DMS114 treated with DMSO at 0.1 percent for 48 hours (cell line): ENCODE data around the gene CISH.

Experiments
- DNase-seq: peaks from one replicate; lab custom pipeline; 2025; ENCODE audit not compliant: unreplicated experiment; lab: John Stamatoyannopoulos, UW

The CISH gene

DNA sequence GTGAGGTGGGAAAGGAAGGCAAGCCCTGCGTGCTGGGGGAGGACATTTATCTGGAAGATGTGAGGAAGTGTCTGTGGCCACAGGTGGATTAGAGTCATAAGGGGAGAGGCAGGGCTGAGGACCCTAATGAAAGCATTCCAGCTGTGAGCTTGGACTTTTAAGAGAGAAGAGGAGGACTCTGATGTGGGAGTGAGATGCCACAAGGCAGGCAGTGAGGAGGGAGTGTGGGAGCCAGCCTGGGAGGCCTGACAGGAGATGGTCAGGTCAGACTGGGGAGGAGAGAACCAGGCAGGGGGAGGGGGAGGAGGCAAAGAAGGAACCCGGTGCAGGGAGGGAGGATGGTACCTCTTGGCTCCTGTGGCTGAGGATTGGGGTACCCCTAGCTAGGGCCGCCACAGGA, 26.4 kb upstream of the CISH start:
- no peak for DNase-seq

DNA sequence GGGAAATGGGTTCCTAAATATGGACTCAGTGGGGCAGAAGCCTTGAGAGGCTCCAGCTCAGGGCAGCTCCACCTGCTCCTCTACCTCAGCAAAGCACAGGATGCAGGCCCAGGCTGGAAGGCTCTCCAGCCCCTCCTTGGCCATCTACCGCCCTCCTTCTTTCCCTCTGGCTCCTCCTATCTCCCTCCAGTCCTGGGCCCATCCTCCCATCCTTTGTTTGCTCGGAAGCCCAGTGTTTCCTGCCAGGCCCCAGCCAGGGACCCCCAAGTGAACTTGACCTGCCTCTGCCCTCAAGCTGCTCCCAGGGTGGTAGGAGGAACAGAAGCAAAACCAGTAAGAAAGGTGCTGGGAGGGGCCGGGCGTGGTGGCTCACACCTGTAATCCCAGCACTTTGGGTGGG, 25.4 kb upstream of the CISH start:
- no peak for DNase-seq

DNA sequence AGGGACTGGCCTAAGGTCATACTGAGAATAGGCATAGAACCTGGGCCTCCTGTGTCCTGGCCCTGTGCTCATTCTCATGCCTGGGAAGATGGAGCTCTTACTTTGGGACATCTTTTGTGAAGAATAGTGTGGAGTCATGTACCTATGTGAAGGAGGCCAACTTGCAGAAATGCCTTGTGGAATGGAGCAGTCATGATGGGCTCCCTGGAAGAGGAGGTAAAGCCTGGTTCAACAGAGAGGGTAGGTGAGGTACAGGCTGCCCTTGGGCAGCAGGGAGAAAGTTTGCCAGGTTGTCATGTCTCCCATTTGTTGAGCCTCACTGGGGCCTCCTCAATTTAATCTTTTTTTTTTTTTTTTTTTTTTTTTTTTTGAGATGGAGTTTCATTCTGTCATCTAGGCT, 23.5 kb upstream of the CISH start:
- no peak for DNase-seq

DNA sequence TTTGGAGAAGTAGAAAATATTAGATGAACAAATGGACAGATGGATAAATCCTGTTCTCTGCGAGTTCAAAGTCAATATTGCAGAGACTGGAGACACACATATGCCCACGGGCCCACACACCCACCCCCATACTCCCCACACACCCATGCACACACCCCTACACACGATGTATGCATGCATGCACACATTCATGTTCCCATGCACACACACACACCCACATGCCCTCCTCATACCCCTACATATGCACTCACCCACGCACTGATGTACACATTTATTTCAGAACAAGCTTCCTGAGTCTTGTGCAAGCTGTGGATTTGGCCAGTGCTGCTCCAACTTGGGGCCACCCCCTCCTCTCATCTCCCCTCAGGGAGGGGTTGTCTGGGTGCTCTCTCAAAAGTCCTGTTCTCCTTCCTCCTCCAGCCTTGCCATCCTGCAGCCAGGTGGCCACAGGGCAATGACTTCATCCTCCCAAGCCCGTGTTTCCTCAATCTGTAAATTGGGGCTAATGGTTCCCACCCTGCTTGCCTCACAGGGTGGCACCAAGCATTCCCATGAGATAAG, 21.7 kb upstream of the CISH start:
- DNase-seq = no peak

DNA sequence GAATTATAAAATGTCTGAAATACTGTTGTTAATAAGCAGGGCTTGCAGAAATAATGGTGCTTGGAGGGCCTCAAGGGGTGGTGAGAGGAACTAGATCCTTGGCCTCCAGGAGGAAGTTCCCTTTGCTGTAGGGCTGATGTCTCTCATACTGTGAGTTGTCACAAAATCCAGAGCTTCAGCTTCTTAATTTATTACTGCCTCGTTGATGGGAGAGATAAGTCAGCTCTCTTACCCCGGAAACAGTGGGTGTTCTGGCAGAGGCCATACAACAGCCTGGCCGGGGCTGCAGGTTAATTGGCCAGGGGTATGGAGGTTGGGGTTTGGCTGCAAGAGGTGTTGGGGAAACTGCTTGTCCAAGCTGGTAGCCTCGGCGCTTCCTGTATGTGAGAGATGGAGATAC, 20.9 kb upstream of the CISH start:
- no peak for DNase-seq

DNA sequence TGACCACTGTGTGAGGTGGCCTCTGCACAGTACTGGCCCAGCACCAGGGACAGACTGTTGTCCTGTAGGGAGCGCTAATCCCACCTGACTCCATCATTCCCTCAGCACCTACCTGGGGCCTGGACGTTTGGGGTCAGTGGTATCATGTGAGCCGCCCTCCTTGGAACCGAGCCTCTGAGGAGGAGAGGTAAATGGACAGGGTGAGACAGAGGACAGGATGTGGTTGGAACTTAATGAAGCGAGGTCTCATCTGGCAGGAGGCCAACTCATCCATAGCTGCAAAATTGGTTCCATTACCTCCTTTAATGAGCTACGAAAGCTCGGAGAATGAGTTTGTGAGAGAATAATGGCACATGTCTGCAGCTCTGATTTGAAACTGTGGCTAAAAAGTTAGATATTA, 19.3 kb upstream of the CISH start:
- DNase-seq = no peak

DNA sequence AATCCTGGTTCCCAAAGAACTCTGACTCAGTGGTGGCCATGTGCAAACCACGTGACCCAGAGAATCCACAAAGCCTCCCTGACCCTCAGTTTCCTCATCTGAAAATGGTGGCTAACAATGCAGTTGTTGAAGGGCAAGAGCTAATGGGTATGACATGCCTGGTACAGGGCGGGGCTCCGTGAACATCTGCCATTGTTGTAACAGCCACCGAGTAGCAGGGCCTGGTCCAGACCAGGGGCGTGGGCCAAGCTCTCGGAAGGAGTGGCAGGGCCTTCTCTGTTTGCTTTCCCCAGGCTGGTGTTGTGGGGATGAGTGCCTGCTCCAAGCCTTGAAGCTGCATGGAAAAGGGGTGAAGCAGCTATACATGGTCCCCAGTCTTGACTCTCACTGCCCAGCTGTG, 18.8 kb upstream of the CISH start:
- no peak for DNase-seq

DNA sequence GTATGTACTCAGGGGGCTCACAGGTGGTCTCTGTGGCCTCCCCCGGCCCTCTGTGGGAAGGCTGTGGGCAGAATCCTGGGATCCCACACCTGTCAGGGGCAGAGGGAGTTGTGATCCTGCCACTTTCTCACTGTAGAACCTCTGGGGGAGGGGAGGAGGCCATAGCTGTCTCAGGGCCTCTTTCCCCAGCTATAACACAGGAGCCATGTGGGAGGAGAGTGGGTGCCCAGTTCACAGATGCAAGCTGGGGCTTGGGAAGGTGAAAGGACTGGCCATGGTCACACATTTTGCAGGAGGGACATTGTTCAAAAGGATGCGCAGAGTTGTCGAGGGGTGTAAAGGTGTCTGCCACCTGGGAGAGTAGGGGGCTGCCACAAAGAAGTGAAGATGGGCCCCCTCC, 17.0 kb upstream of the CISH start:
- DNase-seq = no peak

DNA sequence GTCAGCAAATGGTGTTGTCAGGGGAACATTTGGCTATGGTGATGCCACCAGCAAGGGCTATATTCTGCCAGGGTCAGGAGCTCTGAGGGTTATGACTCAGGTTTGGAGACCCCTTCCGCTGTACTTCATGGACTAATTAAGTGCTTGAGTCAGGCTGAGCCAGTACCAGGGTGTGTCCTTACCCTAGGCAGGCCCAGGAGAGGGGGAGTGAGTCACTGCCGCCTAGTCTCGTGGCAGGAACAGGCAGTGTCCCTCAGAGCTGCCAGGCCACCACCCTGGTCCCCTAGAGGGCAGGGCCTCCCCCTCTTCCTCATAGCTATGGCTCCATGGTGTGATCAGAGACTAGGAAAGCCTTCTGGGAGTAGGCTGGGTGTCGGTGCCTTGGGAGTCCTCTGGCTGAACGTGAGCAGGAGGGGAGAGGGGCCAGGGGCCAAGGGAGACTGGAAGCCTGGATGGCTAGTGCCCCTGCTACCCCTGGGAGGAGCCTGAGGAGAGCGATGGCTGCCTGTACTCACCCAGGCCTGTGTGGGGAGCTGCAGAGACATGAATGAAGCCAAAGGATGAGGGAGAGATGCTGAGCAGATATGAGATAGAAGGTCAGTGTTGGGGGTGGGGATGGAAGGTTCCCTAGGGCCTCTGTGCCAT, 16.0 kb upstream of the CISH start:
- DNase-seq = no peak

DNA sequence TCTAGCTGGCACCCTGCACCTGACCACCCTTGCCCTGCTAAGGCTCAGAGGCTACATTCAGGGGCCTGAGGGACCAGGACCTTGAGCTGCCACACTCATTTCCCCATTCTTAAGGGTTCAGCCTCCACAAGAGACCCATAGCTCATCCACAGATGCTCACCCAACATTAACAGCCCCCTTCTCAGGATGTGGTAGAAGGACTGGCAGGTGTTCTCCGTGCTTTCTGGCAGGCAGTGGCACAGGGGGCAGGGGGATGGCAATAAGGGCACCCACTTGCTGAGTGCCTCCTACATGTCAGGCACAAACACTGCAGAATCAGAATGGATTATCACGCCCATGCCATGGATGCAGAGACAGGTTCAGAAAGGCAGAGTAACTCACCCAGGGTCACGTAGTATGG, 14.8 kb upstream of the CISH start:
- DNase-seq = no peak

DNA sequence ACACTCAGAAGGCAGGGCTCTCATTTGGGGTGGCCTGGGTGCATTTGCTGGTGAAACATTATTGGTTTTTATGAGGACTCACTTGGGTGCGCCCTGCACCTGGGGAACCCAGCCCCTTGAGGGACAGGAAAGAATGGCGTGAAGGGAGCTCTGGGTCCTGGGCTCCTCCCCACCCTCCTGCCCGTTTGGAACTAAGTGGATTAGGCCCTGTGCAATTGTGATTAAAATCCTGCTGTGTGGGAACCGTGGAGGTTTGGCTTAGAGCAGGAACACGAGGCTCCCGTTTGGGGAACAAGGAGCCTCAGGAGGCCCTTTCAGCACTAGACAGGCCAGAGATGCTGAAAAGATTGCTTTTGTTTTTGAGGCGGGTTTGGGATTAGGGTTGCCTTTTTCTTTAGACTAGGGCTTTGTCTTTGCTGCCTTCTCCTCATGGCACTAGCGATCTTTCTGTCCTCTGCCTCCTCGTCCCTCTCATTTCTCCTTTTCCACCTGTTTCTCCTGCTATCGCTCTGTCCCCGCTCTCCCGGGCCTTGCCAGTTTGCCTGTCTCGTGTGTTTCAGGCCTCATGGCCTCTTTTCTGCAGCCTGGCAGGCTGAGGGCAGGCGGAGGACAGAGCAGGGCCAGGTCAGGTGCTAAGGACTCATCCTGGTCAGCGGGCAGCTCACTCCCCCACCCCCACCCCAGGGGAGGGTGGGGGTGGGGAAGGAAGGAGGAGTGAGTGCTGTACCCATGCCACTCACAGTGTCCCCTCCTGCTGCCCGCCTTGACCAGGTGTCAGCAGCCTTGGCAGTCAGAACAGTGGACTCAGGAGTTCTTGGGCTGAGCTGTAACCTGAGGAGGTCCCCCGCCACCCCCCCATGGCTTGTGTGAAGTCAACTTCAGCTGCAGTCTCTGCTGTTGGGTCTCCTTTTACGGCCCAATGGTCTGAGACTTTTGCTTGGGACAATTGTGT, 13.9 kb upstream of the CISH start:
- DNase-seq = no peak

DNA sequence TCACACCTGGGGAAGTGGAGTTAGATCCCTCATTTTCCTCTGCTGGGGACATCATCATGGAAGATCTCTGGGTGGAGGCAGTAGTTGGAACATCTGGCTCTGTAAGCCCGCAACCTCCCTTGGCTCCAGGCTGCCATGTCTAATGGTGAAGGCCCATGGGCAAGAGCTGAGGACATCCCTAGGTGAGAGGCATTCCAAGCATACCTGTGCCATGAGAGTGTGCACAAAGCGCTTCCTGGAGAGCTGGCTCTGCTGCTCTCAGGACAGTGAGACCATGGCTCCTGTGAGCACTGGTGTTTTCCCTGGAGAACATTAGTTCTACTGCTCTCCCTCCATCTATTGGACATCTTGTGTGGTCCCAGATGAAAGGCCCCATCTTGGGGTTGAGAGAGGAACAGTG, 13.1 kb upstream of the CISH start:
- no peak for DNase-seq

DNA sequence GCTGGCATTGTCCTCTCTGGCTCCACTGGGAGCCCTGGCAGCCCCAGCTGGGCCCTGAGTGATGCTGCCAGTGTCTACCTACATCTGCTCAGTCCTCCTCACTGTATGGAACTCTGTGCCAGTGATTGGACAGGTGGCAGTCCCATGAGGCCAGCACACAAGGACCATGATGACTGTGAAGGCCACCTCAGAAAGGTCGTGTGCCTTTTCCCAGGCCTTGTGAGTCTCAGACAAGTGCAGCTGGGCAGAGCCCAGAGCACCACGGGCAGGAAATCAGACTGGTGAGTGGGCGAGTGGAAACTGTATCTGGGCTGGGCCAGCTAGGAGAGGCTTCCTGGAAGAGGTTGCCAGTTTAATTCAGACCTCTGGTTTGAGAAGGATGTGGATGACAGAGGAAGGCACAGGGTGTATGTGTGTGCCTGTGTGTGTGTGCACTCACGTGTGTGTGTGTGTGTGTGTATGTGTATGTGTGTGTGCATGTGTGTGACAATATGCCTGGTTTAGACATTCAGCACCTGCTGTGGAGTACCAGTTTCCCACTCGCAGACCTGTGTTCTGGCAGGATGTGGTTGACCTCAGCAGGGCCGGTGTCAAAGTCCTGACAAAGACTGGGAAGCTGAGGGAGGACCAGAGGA, 12.4 kb upstream of the CISH start:
- no peak for DNase-seq

DNA sequence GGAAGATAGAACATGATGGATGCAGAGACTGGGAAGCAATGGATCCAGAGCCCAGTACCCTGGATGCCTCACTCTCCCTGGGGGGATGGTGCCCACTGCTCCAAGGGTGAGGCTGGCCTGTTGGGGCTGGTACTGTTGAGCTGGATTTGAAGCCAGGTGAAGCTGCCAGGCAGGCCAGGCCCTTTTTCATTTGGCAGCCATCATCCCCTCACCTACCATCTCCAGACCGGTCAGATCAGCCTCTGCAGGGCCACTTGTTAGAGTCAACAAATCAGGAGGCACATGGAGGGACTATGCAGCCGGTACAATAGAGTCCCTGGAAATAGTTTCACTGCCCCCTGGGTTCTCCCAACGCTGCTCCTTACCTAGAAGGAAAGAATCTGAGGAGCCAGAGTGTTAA, 11.3 kb upstream of the CISH start:
- DNase-seq = no peak

DNA sequence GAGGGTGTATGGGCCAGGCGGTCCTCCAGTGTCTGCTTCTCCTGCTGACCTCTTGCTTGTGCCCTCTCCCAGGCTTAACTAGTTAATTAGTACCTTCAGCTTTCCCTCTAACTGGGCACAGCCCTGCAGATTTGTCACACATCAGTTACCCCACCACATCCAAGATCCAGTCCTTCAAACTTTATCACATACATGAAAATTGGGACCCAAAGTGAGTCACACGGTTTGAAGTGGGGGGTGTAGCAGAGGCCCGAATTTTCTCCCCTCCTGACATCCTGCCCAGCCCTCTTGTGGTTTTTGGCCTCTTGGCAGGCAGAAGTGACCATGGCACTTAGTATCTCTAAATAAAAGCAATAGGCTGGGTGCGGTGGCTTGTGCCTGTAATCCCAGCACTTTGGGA, 9.2 kb upstream of the CISH start:
- no peak for DNase-seq

DNA sequence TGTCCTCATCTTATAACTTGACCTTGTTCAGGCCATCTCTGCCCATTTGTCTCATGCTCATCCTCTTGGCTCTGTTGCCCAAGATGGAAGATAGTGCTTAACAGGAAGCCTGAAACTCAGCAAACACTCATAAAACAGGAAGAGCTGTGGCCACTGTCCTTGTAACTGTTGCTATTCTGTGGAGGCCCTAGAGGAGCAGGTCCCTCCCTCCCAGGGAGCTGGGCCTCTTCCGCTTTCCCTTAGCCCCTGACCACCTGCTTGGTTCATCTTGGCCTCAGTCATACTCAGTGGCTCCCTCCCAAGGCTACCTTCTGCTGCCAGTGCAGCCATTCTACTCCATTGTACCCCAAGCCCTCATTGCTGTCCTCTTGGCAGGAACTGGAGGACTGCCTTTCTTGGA, 8.8 kb upstream of the CISH start:
- no peak for DNase-seq

DNA sequence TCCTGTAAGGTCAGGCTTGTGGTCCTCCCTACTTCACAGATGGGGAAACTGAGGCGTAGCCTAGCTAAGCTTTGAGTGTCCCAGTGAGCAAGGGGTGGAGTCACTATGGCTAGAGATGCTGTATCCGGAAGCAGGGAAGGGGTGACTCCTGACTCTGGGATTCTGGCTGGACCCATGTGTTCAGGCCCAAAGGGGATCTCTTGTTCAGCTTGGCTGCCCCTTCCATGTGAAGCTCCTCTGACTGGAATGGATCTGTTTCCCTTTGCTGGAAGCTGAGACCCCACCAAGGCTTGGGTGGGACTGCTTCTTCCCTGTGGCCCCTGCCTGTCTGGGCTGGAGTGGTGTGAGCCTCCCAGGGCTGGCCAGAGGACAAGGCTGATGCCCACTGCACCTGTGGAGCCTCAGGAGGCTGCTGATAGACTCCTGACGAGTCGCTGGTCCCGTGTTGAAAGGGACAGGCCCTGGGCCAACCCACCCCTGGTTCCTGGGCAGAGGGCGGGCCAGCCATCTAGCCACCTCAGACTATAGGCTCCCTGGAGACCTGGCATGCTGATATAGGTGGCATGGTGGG, 6.4 kb upstream of the CISH start:
- no peak for DNase-seq

DNA sequence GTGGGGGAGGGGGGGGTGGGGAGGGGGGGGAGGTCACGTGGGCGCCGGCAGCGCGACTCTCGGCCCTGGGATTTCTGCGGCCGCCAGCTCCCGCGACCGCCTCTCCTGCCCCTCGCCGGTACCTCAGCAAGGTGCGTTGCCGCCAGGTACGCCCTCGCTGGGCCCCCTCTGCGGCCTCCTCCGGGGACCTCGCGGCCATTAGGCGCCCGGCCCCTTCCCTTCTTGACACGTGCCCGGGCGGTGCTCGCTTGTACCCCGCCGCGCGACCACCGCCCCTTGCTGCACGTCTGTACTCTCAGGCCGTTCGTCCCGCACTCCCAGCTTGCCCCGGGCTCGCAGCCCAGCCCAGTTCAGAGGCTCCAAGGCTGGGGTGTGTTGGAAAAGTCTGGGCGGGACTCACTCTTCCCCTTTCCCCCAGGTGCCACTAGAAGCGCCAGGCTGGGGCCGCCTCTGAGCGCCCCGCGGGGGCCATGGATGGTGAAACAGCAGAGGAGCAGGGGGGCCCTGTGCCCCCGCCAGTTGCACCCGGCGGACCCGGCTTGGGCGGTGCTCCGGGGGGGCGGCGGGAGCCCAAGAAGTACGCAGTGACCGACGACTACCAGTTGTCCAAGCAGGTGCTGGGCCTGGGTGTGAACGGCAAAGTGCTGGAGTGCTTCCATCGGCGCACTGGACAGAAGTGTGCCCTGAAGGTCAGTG, 5.7 kb upstream of the CISH start, which contains the start of gene MAPKAPK3:
TSS of gene MAPKAPK3 (plus strand) at position 56 of the 696 bp plus-strand sequence. CDS start at position 471, 415 bp downstream.
- DNase-seq = no peak

DNA sequence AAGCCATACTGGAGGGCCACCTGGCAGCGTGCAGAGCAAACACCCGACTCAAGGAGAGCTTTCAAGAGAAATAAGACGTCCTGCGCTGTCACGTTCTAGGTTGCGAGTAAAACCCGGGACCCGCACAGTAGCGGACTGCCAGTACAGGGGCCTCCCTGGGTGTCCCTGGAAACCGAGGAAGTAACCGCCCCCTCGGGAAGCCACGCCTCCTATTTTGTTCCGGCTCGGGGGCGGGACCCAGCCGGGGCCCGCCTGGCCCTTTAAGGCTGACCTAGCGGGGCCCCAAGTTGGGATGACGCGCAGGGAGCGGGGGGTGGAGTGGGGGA, 5.2 kb upstream of the CISH start:
- peak; percentile 68 for DNase-seq

DNA sequence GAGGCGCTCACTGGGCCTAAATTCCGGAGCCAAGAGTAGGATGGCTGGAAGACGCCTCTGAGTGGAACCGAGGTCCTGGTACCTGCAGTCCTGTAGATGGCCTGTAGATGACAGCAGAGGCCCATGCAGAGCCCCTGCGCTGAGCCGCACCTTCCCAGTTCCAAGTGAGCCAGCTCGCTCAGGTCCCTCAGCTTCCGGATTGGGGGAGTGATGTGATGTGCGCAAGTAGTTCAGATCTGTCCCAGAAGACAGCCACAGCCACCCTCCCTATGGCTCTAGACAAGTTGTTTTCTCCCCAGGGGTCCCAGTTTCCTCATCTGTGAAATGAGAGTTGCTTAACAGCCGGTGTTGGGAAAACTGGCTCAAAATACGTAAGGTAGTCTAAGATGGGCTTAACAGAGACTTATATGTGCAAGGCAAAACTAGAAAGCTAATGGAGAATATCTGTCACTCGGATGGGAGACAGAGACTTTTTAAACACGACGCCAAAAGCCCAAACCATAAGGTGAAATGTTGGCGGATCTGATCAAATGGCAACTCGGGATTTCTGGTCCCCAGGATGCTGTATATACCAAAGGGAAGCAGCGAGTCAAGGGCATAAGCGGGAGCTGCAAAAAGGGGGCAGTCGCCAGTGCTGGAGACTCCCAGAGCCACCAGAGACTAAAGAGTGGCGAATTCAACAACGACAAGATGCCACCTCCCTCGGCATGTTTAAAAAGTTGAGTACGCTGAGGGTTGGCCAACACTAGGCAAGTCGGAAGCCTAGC, 4.6 kb upstream of the CISH start:
- DNase-seq = peak; percentile 75
